ENCODE data around the gene C16orf46. TPM values are rescaled to one million over a fixed set of nuclear protein-coding genes. Genes with fewer than 3 reads are reported as not detected.

The C16orf46 gene
- total and polyA plus RNA-seq, 9 of the 15 experiments (the other 6 are each of a cell fraction or from before 2014, with no cell fraction given), result 0.10 to 0.98 (median 0.41) TPM; not detected in 1

- TF ChIP-seq MGA (IDR thresholded peaks at IDR 0.05) (peak; percentile 75; the same call in 1 of the 2 replicates), BRF1 (IDR thresholded peaks at IDR 0.05; ENCODE audit: borderline replicate concordance, extremely low read depth, insufficient read length) (no peak), ARID1B (IDR thresholded peaks at IDR 0.05) (no peak), BMI1 (IDR thresholded peaks at IDR 0.05; ENCODE audit: low read length) (no peak), E2F1 (CRISPR knock-in tag; IDR thresholded peaks at IDR 0.05) (peak; percentile 71; the same call in 1 of the 2 replicates), VEZF1 (CRISPR knock-in tag; IDR thresholded peaks at IDR 0.05) (peak; percentile 86), ELF2 (CRISPR knock-in tag; IDR thresholded peaks at IDR 0.05) (no peak), TCF7 (IDR thresholded peaks at IDR 0.05; ENCODE audit: borderline replicate concordance) (no peak), SMARCC2 (IDR thresholded peaks at IDR 0.05; ENCODE audit: low read depth) (no peak), ZNF133 (CRISPR knock-in tag; IDR thresholded peaks at IDR 0.05) (no peak), KLF16 (IDR thresholded peaks at IDR 0.05) (no peak), OTX1 (CRISPR knock-in tag; IDR thresholded peaks at IDR 0.05) (no peak)
Measured at GRCh38 chr16:81095953-81096714, 19.1 kb upstream of the C16orf46 start, which contains the start of gene GCSH (continued).
